Measurements from ENCODE around the gene PSMG3.

PSMG3 gene

DNA sequence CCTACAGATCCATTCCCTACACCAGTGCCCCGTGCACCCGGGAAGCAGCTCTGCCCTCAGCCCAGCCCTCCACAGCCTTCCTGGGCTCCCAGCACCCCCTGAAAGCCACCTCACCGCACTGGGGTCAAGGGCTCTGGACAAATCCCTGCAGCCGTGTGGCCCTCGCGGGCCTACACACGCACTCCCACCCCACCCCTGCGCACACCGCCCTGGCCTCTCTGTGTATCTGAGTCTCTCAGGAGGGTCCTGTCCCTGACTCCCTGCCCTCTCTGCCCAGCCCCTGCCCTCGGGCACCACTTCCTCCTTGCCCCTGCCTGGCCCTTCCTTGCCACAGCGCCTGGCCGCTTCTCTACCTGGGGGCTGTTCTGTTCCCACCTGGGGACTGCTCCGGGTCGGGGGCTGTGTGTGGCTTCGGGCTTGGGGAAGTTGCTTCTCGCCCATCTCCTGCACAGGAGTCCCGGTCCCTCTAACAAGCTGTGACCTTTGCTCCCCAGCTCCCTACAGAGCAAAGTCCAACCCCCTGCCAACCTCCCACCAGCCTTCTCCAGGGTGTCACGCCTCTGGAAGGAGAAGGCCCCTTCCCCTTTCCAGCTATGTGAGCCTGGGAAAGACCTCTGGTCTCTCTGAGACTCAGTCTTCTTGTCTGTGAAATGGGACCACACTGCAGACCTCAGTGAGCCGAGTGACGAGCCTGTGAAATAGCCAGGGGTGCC, 15.3 kb downstream of the PSMG3 start:
- Histone ChIP-seq H3K4me2 (ENCODE audit: low read length) (no peak overlapping the region), H3K79me2 (ENCODE audit: insufficient read depth, low read length) (no peaks in the 10 kb centered on the region), H3K9ac (ENCODE audit: low read length) (no peak overlapping the region), H3K27me3 (ENCODE audit: insufficient read depth, low read length) (peaks cover 8% of the 10 kb centered on the region; the same call in 1 of the 2 replicates), H3K36me3 (ENCODE audit: insufficient read depth, low read length) (no peaks in the 10 kb centered on the region), H3K27ac (ENCODE audit: low read depth, low read length, poor library complexity, severe bottlenecking) (no peak overlapping the region), H3K4me1 (ENCODE audit: insufficient read depth, low read length, severe bottlenecking) (no peaks in the 10 kb centered on the region), H3K9me3 (ENCODE audit: low read length) (no peaks in the 10 kb centered on the region), H3K4me3 (ENCODE audit: low read depth, low read length, poor library complexity, severe bottlenecking) (no peak overlapping the region), H4K20me1 (ENCODE audit: insufficient read depth, low read length) (no peaks in the 10 kb centered on the region), H2AFZ (ENCODE audit: low read length) (no peak overlapping the region), H3K9me2 (ENCODE audit: low read depth, low read length) (no peaks in the 10 kb centered on the region), H3F3A (ENCODE audit: insufficient read depth, low read length) (no peaks in the 10 kb centered on the region)
- no peak for TF ChIP-seq EZH2 (IDR thresholded peaks at IDR 0.05; ENCODE audit: borderline replicate concordance, low read length)
- TF ChIP-seq, protein P1, sequence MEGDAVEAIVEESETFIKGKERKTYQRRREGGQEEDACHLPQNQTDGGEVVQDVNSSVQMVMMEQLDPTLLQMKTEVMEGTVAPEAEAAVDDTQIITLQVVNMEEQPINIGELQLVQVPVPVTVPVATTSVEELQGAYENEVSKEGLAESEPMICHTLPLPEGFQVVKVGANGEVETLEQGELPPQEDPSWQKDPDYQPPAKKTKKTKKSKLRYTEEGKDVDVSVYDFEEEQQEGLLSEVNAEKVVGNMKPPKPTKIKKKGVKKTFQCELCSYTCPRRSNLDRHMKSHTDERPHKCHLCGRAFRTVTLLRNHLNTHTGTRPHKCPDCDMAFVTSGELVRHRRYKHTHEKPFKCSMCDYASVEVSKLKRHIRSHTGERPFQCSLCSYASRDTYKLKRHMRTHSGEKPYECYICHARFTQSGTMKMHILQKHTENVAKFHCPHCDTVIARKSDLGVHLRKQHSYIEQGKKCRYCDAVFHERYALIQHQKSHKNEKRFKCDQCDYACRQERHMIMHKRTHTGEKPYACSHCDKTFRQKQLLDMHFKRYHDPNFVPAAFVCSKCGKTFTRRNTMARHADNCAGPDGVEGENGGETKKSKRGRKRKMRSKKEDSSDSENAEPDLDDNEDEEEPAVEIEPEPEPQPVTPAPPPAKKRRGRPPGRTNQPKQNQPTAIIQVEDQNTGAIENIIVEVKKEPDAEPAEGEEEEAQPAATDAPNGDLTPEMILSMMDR (IDR thresholded peaks at IDR 0.05; ENCODE audit: low read length): no peak

DNA sequence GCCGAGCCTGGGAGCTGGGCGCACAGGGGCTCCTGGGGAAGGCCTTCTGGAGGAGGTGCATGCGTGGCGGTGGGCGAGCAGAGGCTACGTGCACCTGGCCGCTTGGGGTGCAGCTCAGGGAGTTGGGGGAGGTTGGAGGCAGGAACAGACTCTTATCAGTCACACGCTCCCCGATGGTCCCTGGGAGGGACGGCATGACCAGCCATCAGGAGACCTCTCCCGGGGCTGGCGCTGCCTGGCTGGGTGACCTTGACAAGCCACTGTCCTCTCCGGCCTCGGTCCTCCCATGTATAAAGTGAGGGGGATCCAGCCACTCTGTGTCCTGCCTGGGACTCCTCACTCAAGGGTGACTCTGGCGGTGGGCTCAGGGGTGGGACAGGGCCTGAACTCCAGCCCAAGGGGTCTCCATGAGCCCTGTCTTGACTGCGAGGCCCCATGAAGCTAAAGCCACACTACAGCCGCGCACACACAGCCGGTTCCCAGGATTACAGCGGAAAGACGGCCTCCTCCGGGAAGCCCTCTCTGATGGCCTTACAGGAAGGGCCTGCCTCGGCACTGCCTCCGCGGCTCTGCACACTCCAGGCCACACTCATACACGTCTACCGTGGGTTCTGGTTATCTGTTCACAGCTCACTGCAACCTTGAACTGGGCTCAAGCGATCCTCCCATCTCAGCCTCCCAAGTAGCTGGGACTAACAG, 16.2 kb downstream of the PSMG3 start:
- Histone ChIP-seq H3K27ac (ENCODE audit: low read depth, low read length, poor library complexity, severe bottlenecking) (no peak overlapping the region), H3K4me2 (ENCODE audit: low read length) (no peak overlapping the region), H3K79me2 (ENCODE audit: insufficient read depth, low read length) (no peaks in the 10 kb centered on the region), H3K9me3 (ENCODE audit: low read length) (no peaks in the 10 kb centered on the region), H3F3A (ENCODE audit: insufficient read depth, low read length) (no peaks in the 10 kb centered on the region), H3K27me3 (ENCODE audit: insufficient read depth, low read length) (peaks cover 8% of the 10 kb centered on the region; the same call in 1 of the 2 replicates), H3K4me3 (ENCODE audit: low read depth, low read length, poor library complexity, severe bottlenecking) (no peak overlapping the region), H3K9me2 (ENCODE audit: low read depth, low read length) (no peaks in the 10 kb centered on the region), H4K20me1 (ENCODE audit: insufficient read depth, low read length) (no peaks in the 10 kb centered on the region), H3K36me3 (ENCODE audit: insufficient read depth, low read length) (no peaks in the 10 kb centered on the region), H2AFZ (ENCODE audit: low read length) (no peak overlapping the region), H3K4me1 (ENCODE audit: insufficient read depth, low read length, severe bottlenecking) (no peaks in the 10 kb centered on the region), H3K9ac (ENCODE audit: low read length) (no peak overlapping the region)
- TF ChIP-seq, protein P1 (IDR thresholded peaks at IDR 0.05; ENCODE audit: low read length): no peak
- TF ChIP-seq EZH2 (IDR thresholded peaks at IDR 0.05; ENCODE audit: borderline replicate concordance, low read length): no peak

DNA sequence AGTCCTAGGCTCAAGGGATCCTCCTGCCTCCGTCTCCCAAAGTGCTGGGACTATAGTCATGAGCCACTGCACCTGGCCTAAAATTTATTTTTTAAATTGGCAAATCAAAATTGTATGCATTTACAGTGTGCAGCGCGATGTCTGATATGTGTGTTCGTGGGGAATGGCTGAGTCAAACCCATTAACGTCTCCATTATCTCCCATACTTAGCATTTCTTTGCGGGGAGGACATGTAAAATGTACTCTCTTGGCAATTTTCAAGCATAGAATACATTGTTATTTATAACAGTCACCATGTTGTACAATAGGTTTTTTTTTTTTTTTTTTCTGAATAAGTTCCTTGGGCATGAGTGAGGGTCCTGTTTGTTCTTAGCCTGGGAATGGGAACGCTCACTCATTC, 17.6 kb downstream of the PSMG3 start:
- Histone ChIP-seq H3K4me2 (ENCODE audit: low read length) (no peak overlapping the region), H3K4me1 (ENCODE audit: insufficient read depth, low read length, severe bottlenecking) (no peaks in the 10 kb centered on the region), H3K9me3 (ENCODE audit: low read length) (no peaks in the 10 kb centered on the region), H3K27me3 (ENCODE audit: insufficient read depth, low read length) (peaks cover 8% of the 10 kb centered on the region; the same call in 1 of the 2 replicates), H3K9ac (ENCODE audit: low read length) (no peak overlapping the region), H3K4me3 (ENCODE audit: low read depth, low read length, poor library complexity, severe bottlenecking) (no peak overlapping the region), H4K20me1 (ENCODE audit: insufficient read depth, low read length) (no peaks in the 10 kb centered on the region), H3K36me3 (ENCODE audit: insufficient read depth, low read length) (no peaks in the 10 kb centered on the region), H3K27ac (ENCODE audit: low read depth, low read length, poor library complexity, severe bottlenecking) (no peak overlapping the region), H3K79me2 (ENCODE audit: insufficient read depth, low read length) (no peaks in the 10 kb centered on the region), H2AFZ (ENCODE audit: low read length) (no peak overlapping the region), H3F3A (ENCODE audit: insufficient read depth, low read length) (no peaks in the 10 kb centered on the region), H3K9me2 (ENCODE audit: low read depth, low read length) (no peaks in the 10 kb centered on the region)
- TF ChIP-seq EZH2 (IDR thresholded peaks at IDR 0.05; ENCODE audit: borderline replicate concordance, low read length): no peak
- TF ChIP-seq, protein P1 (IDR thresholded peaks at IDR 0.05; ENCODE audit: low read length): no peak

Measured in OCI-LY1 (cell line).